Chondrocyte (in vitro differentiated cells): ENCODE results near the gene MCC. TPM values are rescaled to one million over a fixed set of nuclear protein-coding genes. Genes with fewer than 3 reads are reported as not detected.

Source experiments
- DNase-seq: peaks from one replicate; pipeline ENCODE4 v3.0.0; 2021; ENCODE audit warnings: mixed read lengths, low spot score
- H3K27ac Mint-ChIP-seq: one replicate; pipeline ENCODE4 v1.8.0; 2021; ENCODE audit warnings: mild to moderate bottlenecking, moderate library complexity, mixed read lengths; ENCODE audit not compliant: unreplicated experiment
- H3K27me3 Mint-ChIP-seq: 2 replicates; pipeline ENCODE4 v1.8.0; 2021; ENCODE audit warnings: low read depth, mixed read lengths
- H3K36me3 Mint-ChIP-seq: 2 replicates; pipeline ENCODE4 v1.8.0; 2021; ENCODE audit warnings: low read depth, mixed read lengths
- H3K4me1 Mint-ChIP-seq: 2 replicates; pipeline ENCODE4 v1.8.0; 2021; ENCODE audit warnings: low read depth, mild to moderate bottlenecking, mixed read lengths
- H3K4me3 Mint-ChIP-seq: one replicate; pipeline ENCODE4 v1.8.0; 2021; ENCODE audit warnings: mild to moderate bottlenecking, moderate library complexity, mixed read lengths; ENCODE audit not compliant: unreplicated experiment
- H3K9me3 Mint-ChIP-seq: 2 replicates; pipeline ENCODE4 v1.8.0; 2021; ENCODE audit warnings: low read depth, mixed read lengths
- CTCF ChIP-seq: fragments of 200-600 bp; sonication (generic); IDR thresholded peaks from 2 replicates; pipeline ENCODE4 v1.5.0; 2021; ENCODE audit warnings: antibody characterized with exemption, mild to moderate bottlenecking, moderate library complexity
- total RNA-seq: library from RNA; stranded (reverse); gene quantifications from 3 replicates; pipeline ENCODE4 v1.2.1, GENCODE V29; 2021

The MCC gene
- total RNA-seq, 1 donor from 2014 or later = 15.0 TPM

DNA sequence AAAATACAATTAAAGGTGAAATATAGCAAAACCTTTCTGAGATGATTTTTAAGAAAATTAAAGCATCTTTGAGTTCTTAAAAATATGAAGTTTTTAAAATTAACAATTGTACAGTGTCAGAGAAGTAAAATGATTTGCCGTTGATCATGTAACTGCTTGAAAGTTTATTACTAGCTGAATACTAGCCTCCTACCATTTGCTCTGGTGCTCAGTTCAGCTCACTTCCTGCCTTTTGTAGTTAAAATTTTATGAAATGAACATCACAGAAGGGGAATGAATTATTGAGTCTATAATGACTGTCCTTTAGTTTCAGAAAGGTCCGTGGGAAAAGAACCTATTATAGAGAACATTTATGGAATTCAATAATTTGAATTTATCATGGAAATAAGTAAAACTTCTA lies 34.9 kb upstream of the MCC start:
- Mint-ChIP-seq H3K27ac (no peak overlapping the region), H3K27me3 (no peaks in the 10 kb centered on the region), H3K36me3 (peaks cover 6% of the 10 kb centered on the region), H3K4me3 (no peak overlapping the region), H3K9me3 (peaks cover 3% of the 10 kb centered on the region), H3K4me1 (peaks cover 18% of the 10 kb centered on the region)
- TF ChIP-seq CTCF = no peak
- DNase-seq = no peak

DNA sequence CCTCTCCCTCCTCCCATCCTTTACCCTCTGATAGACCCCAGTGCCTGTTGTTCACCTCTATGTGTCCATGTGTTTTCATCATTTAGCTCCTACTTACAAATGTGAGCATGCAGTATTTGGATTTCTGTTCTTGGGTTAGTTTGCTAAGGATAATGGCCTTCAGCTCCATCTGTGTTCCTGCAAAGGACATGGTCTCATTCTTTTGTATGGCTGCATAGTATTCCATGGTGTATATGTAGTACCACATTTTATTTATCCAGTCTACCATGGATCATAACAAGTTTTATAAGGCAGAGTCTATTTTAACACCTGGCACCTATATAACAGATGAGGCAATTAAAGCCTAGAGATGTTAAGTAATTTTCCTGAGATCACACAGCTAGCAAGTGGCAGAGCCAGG lies 32.6 kb upstream of the MCC start:
- Mint-ChIP-seq H3K36me3 (peaks cover 10% of the 10 kb centered on the region), H3K27ac (no peak overlapping the region)

GRCh38 chr5:113520429-113520828 lies 32.2 kb upstream of the MCC start:
- H3K36me3 Mint-ChIP-seq = peaks cover 10% of the 10 kb centered on the region
- no peak for DNase-seq
- peaks cover 27% of the 10 kb centered on the region for H3K4me1 Mint-ChIP-seq
- no peak for TF ChIP-seq CTCF
- peaks cover 3% of the 10 kb centered on the region for H3K9me3 Mint-ChIP-seq
- H3K4me3 Mint-ChIP-seq = no peak overlapping the region
- H3K27ac Mint-ChIP-seq = no peak overlapping the region
- no peaks in the 10 kb centered on the region for H3K27me3 Mint-ChIP-seq

More for the DNA sequence above, 32.6 kb upstream of the MCC start:
- Mint-ChIP-seq H3K27me3 (no peaks in the 10 kb centered on the region), H3K9me3 (peaks cover 3% of the 10 kb centered on the region), H3K4me3 (no peak overlapping the region), H3K4me1 (peaks cover 22% of the 10 kb centered on the region)
- no peak for TF ChIP-seq CTCF
- DNase-seq = no peak

DNA sequence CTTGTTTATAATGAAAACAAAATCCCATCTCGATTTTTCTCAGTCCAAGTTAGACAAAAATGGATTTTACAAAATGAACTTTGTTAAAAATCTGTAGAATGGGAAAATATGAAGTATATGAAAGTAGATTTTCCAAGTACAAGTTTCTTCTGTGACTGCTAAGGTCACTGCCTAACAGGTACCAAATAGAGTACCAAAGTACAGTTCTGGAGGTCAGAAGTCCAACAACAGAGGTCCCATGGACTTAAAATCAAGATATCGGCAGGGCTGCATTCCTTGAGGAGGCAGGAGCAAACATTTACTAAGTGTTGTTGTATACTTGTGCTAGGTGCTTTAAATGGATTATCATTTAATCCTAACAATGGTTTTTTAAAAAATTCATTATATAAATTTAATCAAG lies 31.2 kb upstream of the MCC start:
- Mint-ChIP-seq H3K27ac (peak overlapping the region; percentile 27), H3K9me3 (peaks cover 3% of the 10 kb centered on the region), H3K36me3 (peaks cover 10% of the 10 kb centered on the region), H3K27me3 (no peaks in the 10 kb centered on the region), H3K4me3 (no peak overlapping the region), H3K4me1 (peaks cover 36% of the 10 kb centered on the region)
- no peak for DNase-seq
- no peak for TF ChIP-seq CTCF

- no peak for DNase-seq
- Mint-ChIP-seq H3K36me3 (peaks cover 10% of the 10 kb centered on the region), H3K27ac (peak overlapping the region; percentile 27), H3K4me1 (peaks cover 39% of the 10 kb centered on the region), H3K27me3 (no peaks in the 10 kb centered on the region), H3K9me3 (peaks cover 3% of the 10 kb centered on the region), H3K4me3 (no peak overlapping the region)
- no peak for TF ChIP-seq CTCF
Observed at GRCh38 chr5:113518884-113519283, 30.6 kb upstream of the MCC start.
